ENCODE measurements around the gene TXNDC9. TPM values are rescaled to one million over a fixed set of nuclear protein-coding genes. Genes with fewer than 3 reads are reported as not detected.

TXNDC9 gene
- total and polyA plus RNA-seq, 2 of the 8 experiments (the other 6 are each of a cell fraction or from before 2014, with no cell fraction given), result 12.9 to 35.6 TPM

GRCh38 chr2:99337113-99338028 is 1.2 kb upstream of the TXNDC9 start, which contains the start of gene EIF5B (continued):
- TF ChIP-seq CHD7 (IDR thresholded peaks at IDR 0.05; ENCODE audit: insufficient replicate concordance, low read length), result no peak
- TF ChIP-seq, protein P1, sequence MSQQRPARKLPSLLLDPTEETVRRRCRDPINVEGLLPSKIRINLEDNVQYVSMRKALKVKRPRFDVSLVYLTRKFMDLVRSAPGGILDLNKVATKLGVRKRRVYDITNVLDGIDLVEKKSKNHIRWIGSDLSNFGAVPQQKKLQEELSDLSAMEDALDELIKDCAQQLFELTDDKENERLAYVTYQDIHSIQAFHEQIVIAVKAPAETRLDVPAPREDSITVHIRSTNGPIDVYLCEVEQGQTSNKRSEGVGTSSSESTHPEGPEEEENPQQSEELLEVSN (IDR thresholded peaks at IDR 0.05), result peak; percentile 74
- TF ChIP-seq KDM4A (IDR thresholded peaks at IDR 0.05; ENCODE audit: low read depth, low read length, severe bottlenecking), result peak; percentile 74
- no peak for TF ChIP-seq GABPA (IDR thresholded peaks at IDR 0.05; ENCODE audit: borderline replicate concordance, insufficient read depth, low read length)
- TF ChIP-seq SUZ12 (IDR thresholded peaks at IDR 0.05; ENCODE audit: low read length), result no peak
- TF ChIP-seq RFX5 (IDR thresholded peaks at IDR 0.05; ENCODE audit: borderline replicate concordance, low read depth, low read length), result no peak
- TF ChIP-seq SIRT6 (IDR thresholded peaks at IDR 0.05; ENCODE audit: low read length), result no peak
- TF ChIP-seq SP4 (IDR thresholded peaks at IDR 0.05; ENCODE audit: low read length), result no peak
- TF ChIP-seq NRF1 (IDR thresholded peaks at IDR 0.05; ENCODE audit: low read depth, low read length), result peak; percentile 80
